Measurements from ENCODE around the gene FGF18. TPM values are rescaled to one million over a fixed set of nuclear protein-coding genes. Genes with fewer than 3 reads are reported as not detected.

The FGF18 gene
- total RNA-seq, 1 experiment from 2014 or later, result 0.94 TPM

DNA sequence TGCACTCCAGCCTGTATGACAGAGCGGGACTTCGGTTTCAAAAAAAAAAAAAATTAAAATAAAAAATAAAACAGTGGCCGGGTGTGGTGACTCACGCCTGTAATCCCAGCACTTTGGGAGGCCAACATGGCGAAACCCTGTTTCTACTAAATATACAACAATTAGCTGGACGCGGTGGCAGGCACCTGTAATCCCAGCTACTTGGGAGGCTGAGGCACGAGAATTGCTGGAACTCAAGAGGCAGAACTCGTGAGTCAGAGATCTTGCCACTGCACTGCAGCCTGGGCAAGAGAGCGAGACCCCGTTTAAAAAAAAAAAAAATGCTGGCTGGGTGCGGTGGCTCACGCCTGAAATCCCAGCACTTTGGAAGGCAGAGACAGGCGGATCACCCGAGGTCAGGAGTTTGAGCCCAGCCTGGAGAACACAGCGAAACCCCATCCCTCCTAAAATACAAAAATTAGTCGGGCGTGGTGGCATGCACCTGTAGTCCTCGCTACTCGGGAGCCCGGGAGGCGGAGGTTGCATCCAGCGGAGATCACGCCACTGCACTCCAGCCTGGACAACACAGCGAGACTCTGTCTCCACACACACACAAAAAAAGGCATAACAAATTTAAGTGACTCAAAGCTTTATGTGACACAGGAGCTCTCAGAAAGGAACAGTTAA is 33.3 kb upstream of the FGF18 start:
- Mint-ChIP-seq H3K27ac (no peak overlapping the region), H3K9me3 (peaks cover 4 to 11% of the 10 kb centered on the region in 2 experiments; a peak in 4 of 5 replicates), H3K4me1 (peaks cover 18 to 25% of the 10 kb centered on the region in 2 experiments), H3K36me3 (ENCODE audit: insufficient read depth in 1 of 3, low read depth in 3 of 3) (peaks cover 34 to 35% (median 35%) of the 10 kb centered on the region in 3 experiments), H3K27me3 (ENCODE audit: low read depth) (peaks cover 7% of the 10 kb centered on the region), H3K4me3 (peak overlapping the region; percentile 39 to 60; a peak in 4 of 5 replicates)
- H3T11ph ChIP-seq (ENCODE audit: low read length), result no peak overlapping the region
- peaks cover 35% of the 10 kb centered on the region for H3K79me2 ChIP-seq (ENCODE audit: insufficient read depth, low read length)
- no peak overlapping the region for H2BK120ac ChIP-seq (ENCODE audit: low read depth, low read length, poor library complexity, severe bottlenecking)
- no peak overlapping the region for H3K4me2 ChIP-seq (ENCODE audit: insufficient read depth, insufficient read length, low read length)
- no peak for DNase-seq
- no peak overlapping the region for H2AFZ ChIP-seq (ENCODE audit: low read length)
- no peak overlapping the region for H2BK20ac ChIP-seq (ENCODE audit: low read depth, low read length, poor library complexity, severe bottlenecking)
- H3K4ac ChIP-seq (ENCODE audit: low read depth, low read length), result no peak overlapping the region
- H2BK12ac ChIP-seq (ENCODE audit: insufficient read length, low read depth, low read length), result no peak overlapping the region
- H3K23me2 ChIP-seq (ENCODE audit: insufficient read length, low read depth, low read length, poor library complexity, severe bottlenecking), result no peaks in the 10 kb centered on the region
- no peak overlapping the region for H2BK5ac ChIP-seq (ENCODE audit: insufficient read length, low read length)
- H4K5ac ChIP-seq (ENCODE audit: insufficient read length, low read depth, low read length), result no peak overlapping the region
- H3K18ac ChIP-seq (ENCODE audit: insufficient read length, low read depth, low read length), result no peak overlapping the region
- TF ChIP-seq, protein P1, sequence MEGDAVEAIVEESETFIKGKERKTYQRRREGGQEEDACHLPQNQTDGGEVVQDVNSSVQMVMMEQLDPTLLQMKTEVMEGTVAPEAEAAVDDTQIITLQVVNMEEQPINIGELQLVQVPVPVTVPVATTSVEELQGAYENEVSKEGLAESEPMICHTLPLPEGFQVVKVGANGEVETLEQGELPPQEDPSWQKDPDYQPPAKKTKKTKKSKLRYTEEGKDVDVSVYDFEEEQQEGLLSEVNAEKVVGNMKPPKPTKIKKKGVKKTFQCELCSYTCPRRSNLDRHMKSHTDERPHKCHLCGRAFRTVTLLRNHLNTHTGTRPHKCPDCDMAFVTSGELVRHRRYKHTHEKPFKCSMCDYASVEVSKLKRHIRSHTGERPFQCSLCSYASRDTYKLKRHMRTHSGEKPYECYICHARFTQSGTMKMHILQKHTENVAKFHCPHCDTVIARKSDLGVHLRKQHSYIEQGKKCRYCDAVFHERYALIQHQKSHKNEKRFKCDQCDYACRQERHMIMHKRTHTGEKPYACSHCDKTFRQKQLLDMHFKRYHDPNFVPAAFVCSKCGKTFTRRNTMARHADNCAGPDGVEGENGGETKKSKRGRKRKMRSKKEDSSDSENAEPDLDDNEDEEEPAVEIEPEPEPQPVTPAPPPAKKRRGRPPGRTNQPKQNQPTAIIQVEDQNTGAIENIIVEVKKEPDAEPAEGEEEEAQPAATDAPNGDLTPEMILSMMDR (conservative IDR thresholded peaks at IDR 0.05), result no peak
- no peak overlapping the region for H3K23ac ChIP-seq (ENCODE audit: insufficient read length, low read depth, low read length)
- no peak overlapping the region for H3K14ac ChIP-seq (ENCODE audit: insufficient read depth, low read length)
- no peak overlapping the region for H3K9ac ChIP-seq (ENCODE audit: extremely low read depth, insufficient read length, low read length)
- H3K4me1 ChIP-seq (ENCODE audit: insufficient read depth, low read length), result no peaks in the 10 kb centered on the region
- H4K20me1 ChIP-seq (ENCODE audit: control insufficient read depth, insufficient read depth, insufficient read length), result no peaks in the 10 kb centered on the region
- H2AK5ac ChIP-seq (ENCODE audit: insufficient read length, low read length), result no peak overlapping the region
- no peak overlapping the region for H4K8ac ChIP-seq (replicated peaks; ENCODE audit: insufficient read length, low read depth, low read length)
- no peaks in the 10 kb centered on the region for H3K79me1 ChIP-seq (ENCODE audit: insufficient read depth, low read depth, low read length, poor library complexity, severe bottlenecking)
- H4K91ac ChIP-seq (ENCODE audit: insufficient read length, low read depth, low read length), result no peak overlapping the region
- H3K27ac ChIP-seq (ENCODE audit: insufficient read length, low read depth, low read length), result no peak overlapping the region
- H3K9me3 ChIP-seq (ENCODE audit: control insufficient read depth, low read depth, low read length), result no peaks in the 10 kb centered on the region
- no peak overlapping the region for H2BK15ac ChIP-seq (ENCODE audit: low read depth, low read length)
- H3K56ac ChIP-seq (ENCODE audit: insufficient read length, low read depth, low read length), result no peak overlapping the region
- H3K27me3 ChIP-seq (ENCODE audit: insufficient read depth, low read length), result no peaks in the 10 kb centered on the region
- no CpG with 5 or more reads among the region's 25 CpGs for WGBS (ENCODE audit: extremely low coverage, insufficient read length, low lambda C conversion rate)
